Measurements from ENCODE around the gene RALGAPA2. TPM values are rescaled to one million over a fixed set of nuclear protein-coding genes. Genes with fewer than 3 reads are reported as not detected.

RALGAPA2 gene
- total RNA-seq, 4 donors from 2014 or later = 54.3 to 67.6 (median 60.3) TPM

- Histone ChIP-seq H3K27me3 (no peaks in the 10 kb centered on the region), H3K9me3 (no peaks in the 10 kb centered on the region), H3K4me3 (no peak overlapping the region), H3K27ac (peak overlapping the region in 1 of 4 donors; percentile 0), H3K4me1 (peaks cover 0 to 8% (median 0%) of the 10 kb centered on the region in 4 donors), H3K36me3 (peaks cover 0 to 3% (median 0%) of the 10 kb centered on the region in 3 donors)
- DNase-seq = no peak
- no peak for TF ChIP-seq CTCF (IDR thresholded peaks at IDR 0.05)
- no peak for TF ChIP-seq POLR2A (IDR thresholded peaks at IDR 0.05)
Measured at GRCh38 chr20:20536240-20536933, 176.1 kb downstream of the RALGAPA2 start.

- Histone ChIP-seq H3K27ac (no peak overlapping the region), H3K4me3 (no peak overlapping the region), H3K4me1 (peaks cover 0 to 8% (median 0%) of the 10 kb centered on the region in 4 donors), H3K27me3 (no peaks in the 10 kb centered on the region), H3K9me3 (no peaks in the 10 kb centered on the region), H3K36me3 (peaks cover 0 to 16% (median 0%) of the 10 kb centered on the region in 3 donors)
- no peak for TF ChIP-seq POLR2A (IDR thresholded peaks at IDR 0.05)
- TF ChIP-seq CTCF (IDR thresholded peaks at IDR 0.05) = no peak
- DNase-seq = no peak
Measured at GRCh38 chr20:20535051-20535450, 177.4 kb downstream of the RALGAPA2 start.

- peaks cover 0 to under 1% (median 0%) of the 10 kb centered on the region in 4 donors for H3K4me1 ChIP-seq
- H3K4me3 ChIP-seq = no peak overlapping the region
- no peak overlapping the region for H3K27ac ChIP-seq
- H3K36me3 ChIP-seq = peaks cover 0 to 24% (median 0%) of the 10 kb centered on the region in 3 donors
- H3K27me3 ChIP-seq = no peaks in the 10 kb centered on the region
- H3K9me3 ChIP-seq = no peaks in the 10 kb centered on the region
- TF ChIP-seq POLR2A (IDR thresholded peaks at IDR 0.05) (no peak), CTCF (IDR thresholded peaks at IDR 0.05) (no peak)
- no peak for DNase-seq
Measured at GRCh38 chr20:20531283-20531682, 181.2 kb downstream of the RALGAPA2 start.

GRCh38 chr20:20530428-20531151 is 181.9 kb downstream of the RALGAPA2 start:
- no peaks in the 10 kb centered on the region for H3K4me1 ChIP-seq
- H3K9me3 ChIP-seq = no peaks in the 10 kb centered on the region
- H3K27ac ChIP-seq = no peak overlapping the region
- no peak for DNase-seq
- no peaks in the 10 kb centered on the region for H3K27me3 ChIP-seq
- peaks cover 0 to 24% (median 0%) of the 10 kb centered on the region in 3 donors for H3K36me3 ChIP-seq
- no peak for TF ChIP-seq POLR2A (IDR thresholded peaks at IDR 0.05)
- no peak for TF ChIP-seq CTCF (IDR thresholded peaks at IDR 0.05)
- H3K4me3 ChIP-seq = no peak overlapping the region

GRCh38 chr20:20529597-20529996 is 182.8 kb downstream of the RALGAPA2 start:
- TF ChIP-seq CTCF (IDR thresholded peaks at IDR 0.05) (no peak), POLR2A (IDR thresholded peaks at IDR 0.05) (no peak)
- Histone ChIP-seq H3K9me3 (no peaks in the 10 kb centered on the region), H3K36me3 (peaks cover 0 to 24% (median 0%) of the 10 kb centered on the region in 3 donors), H3K4me1 (no peaks in the 10 kb centered on the region), H3K27ac (no peak overlapping the region), H3K4me3 (no peak overlapping the region), H3K27me3 (no peaks in the 10 kb centered on the region)
- no peak for DNase-seq

Data from Peyer's patch (tissue), 4 donors.